ENCODE measurements around the gene MSRB3. TPM values are rescaled to one million over a fixed set of nuclear protein-coding genes. Genes with fewer than 3 reads are reported as not detected.

MSRB3 gene
- total and polyA plus RNA-seq, 2 of the 8 experiments (the other 6 are each of a cell fraction or from before 2014, with no cell fraction given), result 0.32 to 1.2 TPM

GRCh38 chr12:65280306-65280705 is 1.8 kb downstream of the MSRB3 start:
- FAIRE-seq (no peak), DNase-seq (ENCODE audit: low read depth in 1 of 2, low spot score in 2 of 2) (no peak)
- Histone ChIP-seq H3K14ac (ENCODE audit: insufficient read length) (no peak overlapping the region), H3K9ac (replicated peaks in 1 of 4; ENCODE audit: extremely low read depth in 1 of 4, low read depth in 3 of 4, low read length in 3 of 4) (no peak overlapping the region), H3K23me2 (ENCODE audit: low read depth, low read length) (peaks cover 13% of the 10 kb centered on the region; the same call in 1 of the 2 replicates), H3K4ac (replicated peaks; ENCODE audit: insufficient read length, low read depth, low read length) (no peak overlapping the region), H3K79me1 (ENCODE audit: low read depth, low read length) (no peaks in the 10 kb centered on the region), H2AK5ac (ENCODE audit: low read depth, low read length) (no peak overlapping the region), H2AFZ (ENCODE audit: low read length) (no peak overlapping the region), H4K91ac (replicated peaks; ENCODE audit: insufficient read length, low read length) (no peak overlapping the region), H3K27me3 (replicated peaks in 1 of 4; ENCODE audit: control insufficient read depth in 3 of 4, extremely low read depth in 1 of 4, insufficient read depth in 3 of 4, low read length in 3 of 4) (peaks cover 0 to 4% (median 1%) of the 10 kb centered on the region in 4 experiments; a peak in 5 of 7 replicates), H4K8ac (ENCODE audit: extremely low read depth, insufficient read depth, low read length) (no peak overlapping the region), H2BK120ac (replicated peaks; ENCODE audit: low read depth, low read length) (no peak overlapping the region), H3K9me3 (ENCODE audit: insufficient read depth in 2 of 2, low read depth in 1 of 2, low read length in 1 of 2) (no peaks in the 10 kb centered on the region), H3K79me2 (ENCODE audit: control insufficient read depth in 1 of 2, insufficient read depth in 2 of 2, low read length in 2 of 2) (no peaks in the 10 kb centered on the region), H3K36me3 (ENCODE audit: control insufficient read depth in 2 of 4, insufficient read depth in 4 of 4, low read length in 3 of 4) (no peaks in the 10 kb centered on the region), H2BK20ac (ENCODE audit: low read length) (no peak overlapping the region), H3K4me3 (ENCODE audit: extremely low read depth in 1 of 4, insufficient read depth in 2 of 4, low read depth in 3 of 4, low read length in 4 of 4) (no peak overlapping the region), H3K18ac (ENCODE audit: extremely low read depth, low read length) (no peak overlapping the region), H3K23ac (ENCODE audit: insufficient read length) (no peak overlapping the region), H3K56ac (replicated peaks; ENCODE audit: insufficient read length, low read depth, low read length) (no peak overlapping the region), H2BK15ac (ENCODE audit: low read length) (no peak overlapping the region), H4K20me1 (replicated peaks in 1 of 2; ENCODE audit: control insufficient read depth in 1 of 2, insufficient read depth in 2 of 2, low read length in 2 of 2) (no peaks in the 10 kb centered on the region), H2BK5ac (ENCODE audit: low read depth, low read length) (no peak overlapping the region), H3K4me1 (replicated peaks in 1 of 4; ENCODE audit: control insufficient read depth in 3 of 4, insufficient read depth in 4 of 4, low read length in 3 of 4) (peaks cover 0 to 5% (median 3%) of the 10 kb centered on the region in 4 experiments; a peak in 4 of 7 replicates), H3K27ac (ENCODE audit: low read depth, low read length) (no peak overlapping the region), H2BK12ac (ENCODE audit: low read depth, low read length) (no peak overlapping the region), H4K5ac (ENCODE audit: insufficient read length, low read depth, low read length) (no peak overlapping the region), H3K4me2 (ENCODE audit: insufficient read depth in 1 of 2, low read depth in 2 of 2, low read length in 2 of 2) (no peak overlapping the region)
- POLR2A ChIA-PET (ENCODE audit: partially characterized antibody), result no interaction called here
- 90% methylated on average over 3 of the region's 3 CpGs; no CpG with 5 or more reads in 1 of the 2 experiments for WGBS, 2 experiments (ENCODE audit: extremely low coverage in 1 of 2, insufficient coverage in 1 of 2, insufficient read length in 1 of 2, insufficient replicate concordance in 2 of 2, low coverage in 1 of 2, low lambda C conversion rate in 2 of 2, missing lambda C conversion rate in 1 of 2)
- CTCF ChIA-PET (ENCODE audit: partially characterized antibody), result interaction anchor here (1.0 kb wide), 1 partner anchor 636 kb away, joined by 3 read pairs; no protein-coding TSS in a partner anchor
- TF ChIP-seq CHD1 (IDR thresholded peaks at IDR 0.05; ENCODE audit: low read depth, low read length), result no peak
- TF ChIP-seq, protein P1, sequence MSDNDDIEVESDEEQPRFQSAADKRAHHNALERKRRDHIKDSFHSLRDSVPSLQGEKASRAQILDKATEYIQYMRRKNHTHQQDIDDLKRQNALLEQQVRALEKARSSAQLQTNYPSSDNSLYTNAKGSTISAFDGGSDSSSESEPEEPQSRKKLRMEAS (IDR thresholded peaks at IDR 0.05), result no peak
- TF ChIP-seq, protein P2, sequence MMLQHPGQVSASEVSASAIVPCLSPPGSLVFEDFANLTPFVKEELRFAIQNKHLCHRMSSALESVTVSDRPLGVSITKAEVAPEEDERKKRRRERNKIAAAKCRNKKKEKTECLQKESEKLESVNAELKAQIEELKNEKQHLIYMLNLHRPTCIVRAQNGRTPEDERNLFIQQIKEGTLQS (IDR thresholded peaks at IDR 0.05; ENCODE audit: insufficient read depth, low read depth, low read length), result no peak
- no peak for TF ChIP-seq TAF7 (optimal IDR thresholded peaks at IDR 0.05; ENCODE audit: borderline replicate concordance, low read depth, low read length)
- no peak for TF ChIP-seq PHF8 (conservative IDR thresholded peaks at IDR 0.05; ENCODE audit: low read depth, low read length)
- no peak for TF ChIP-seq TCF12 (IDR thresholded peaks at IDR 0.05; ENCODE audit: low read depth, low read length)
- TF ChIP-seq EGR1 (IDR thresholded peaks at IDR 0.05; ENCODE audit: borderline replicate concordance, low read depth, low read length), result no peak
- no peak for TF ChIP-seq TEAD4 (IDR thresholded peaks at IDR 0.05; ENCODE audit: low read depth, low read length)
- no peak for TF ChIP-seq POU5F1 (IDR thresholded peaks at IDR 0.05; ENCODE audit: low read depth, low read length)
- TF ChIP-seq YY1 (IDR thresholded peaks at IDR 0.05; ENCODE audit: low read depth, low read length), result no peak
- TF ChIP-seq, protein P3, sequence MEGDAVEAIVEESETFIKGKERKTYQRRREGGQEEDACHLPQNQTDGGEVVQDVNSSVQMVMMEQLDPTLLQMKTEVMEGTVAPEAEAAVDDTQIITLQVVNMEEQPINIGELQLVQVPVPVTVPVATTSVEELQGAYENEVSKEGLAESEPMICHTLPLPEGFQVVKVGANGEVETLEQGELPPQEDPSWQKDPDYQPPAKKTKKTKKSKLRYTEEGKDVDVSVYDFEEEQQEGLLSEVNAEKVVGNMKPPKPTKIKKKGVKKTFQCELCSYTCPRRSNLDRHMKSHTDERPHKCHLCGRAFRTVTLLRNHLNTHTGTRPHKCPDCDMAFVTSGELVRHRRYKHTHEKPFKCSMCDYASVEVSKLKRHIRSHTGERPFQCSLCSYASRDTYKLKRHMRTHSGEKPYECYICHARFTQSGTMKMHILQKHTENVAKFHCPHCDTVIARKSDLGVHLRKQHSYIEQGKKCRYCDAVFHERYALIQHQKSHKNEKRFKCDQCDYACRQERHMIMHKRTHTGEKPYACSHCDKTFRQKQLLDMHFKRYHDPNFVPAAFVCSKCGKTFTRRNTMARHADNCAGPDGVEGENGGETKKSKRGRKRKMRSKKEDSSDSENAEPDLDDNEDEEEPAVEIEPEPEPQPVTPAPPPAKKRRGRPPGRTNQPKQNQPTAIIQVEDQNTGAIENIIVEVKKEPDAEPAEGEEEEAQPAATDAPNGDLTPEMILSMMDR (IDR thresholded peaks at IDR 0.05; ENCODE audit: control extremely low read depth in 1 of 3, insufficient read depth in 1 of 3, low read depth in 1 of 3, low read length in 3 of 3), result no peak
